H9 (cell line): ENCODE measurements around the gene BCL11B. TPM values are rescaled to one million over a fixed set of nuclear protein-coding genes. Genes with fewer than 3 reads are reported as not detected.
"Not testable (repeated sequence)": the region's sequence is repeated elsewhere in the genome, so short reads cannot be mapped to it uniquely, and the experiment has no call there.

Experiments
- DNase-seq: peaks from one replicate; pipeline ENCODE4 v3.0.0-alpha.2; 2017
- H2AFZ ChIP-seq: one replicate; pipeline ENCODE4 v1.6.1; 2013; ENCODE audit warnings: mild to moderate bottlenecking, low read length, control low read depth, moderate library complexity
- H2AK5ac ChIP-seq: 2 replicates; pipeline ENCODE4 v1.6.1; 2013; ENCODE audit warnings: low read length, control low read depth, mixed read lengths; ENCODE audit not compliant: insufficient read length
- H2BK120ac ChIP-seq: one replicate; pipeline ENCODE4 v1.6.1; 2013; ENCODE audit warnings: low read depth, mild to moderate bottlenecking, low read length, control low read depth, inconsistent platforms; ENCODE audit not compliant: poor library complexity, severe bottlenecking
- H2BK12ac ChIP-seq: 2 replicates; pipeline ENCODE4 v1.6.1; 2013; ENCODE audit warnings: low read length, control low read depth, mixed read lengths, low read depth; ENCODE audit not compliant: insufficient read length
- H2BK15ac ChIP-seq: 2 replicates; pipeline ENCODE4 v1.6.1; 2013; ENCODE audit warnings: low read depth, low read length, control low read depth
- H2BK20ac ChIP-seq: one replicate; pipeline ENCODE4 v1.6.1; 2013; ENCODE audit warnings: low read depth, mild to moderate bottlenecking, low read length, control low read depth, inconsistent platforms; ENCODE audit not compliant: poor library complexity, severe bottlenecking
- H2BK5ac ChIP-seq: 2 replicates; pipeline ENCODE4 v1.6.1; 2013; ENCODE audit warnings: low read length, control low read depth, mixed read lengths; ENCODE audit not compliant: insufficient read length
- H3K14ac ChIP-seq: 2 replicates; pipeline ENCODE4 v1.6.1; 2013; ENCODE audit warnings: low read length, control low read depth; ENCODE audit not compliant: insufficient read depth
- H3K18ac ChIP-seq: 2 replicates; pipeline ENCODE4 v1.6.1; 2013; ENCODE audit warnings: low read depth, mild to moderate bottlenecking, mixed read lengths, low read length, control low read depth; ENCODE audit not compliant: insufficient read length
- H3K23ac ChIP-seq: 2 replicates; pipeline ENCODE4 v1.6.1; 2013; ENCODE audit warnings: low read length, control low read depth, mixed read lengths, low read depth; ENCODE audit not compliant: insufficient read length
- H3K23me2 ChIP-seq: 2 replicates; pipeline ENCODE4 v1.6.1; 2013; ENCODE audit warnings: low read depth, mild to moderate bottlenecking, mixed read lengths, low read length, control low read depth; ENCODE audit not compliant: insufficient read length, poor library complexity, severe bottlenecking
- H3K27ac ChIP-seq: 2 replicates; pipeline ENCODE4 v1.5.1; 2013; ENCODE audit warnings: low read length, control low read depth, mixed read lengths, low read depth; ENCODE audit not compliant: insufficient read length
- H3K27me3 ChIP-seq: 2 replicates; pipeline ENCODE4 v1.6.1; 2013; ENCODE audit warnings: low read length, control low read depth, inconsistent platforms; ENCODE audit not compliant: insufficient read depth
- H3K4ac ChIP-seq: 2 replicates; pipeline ENCODE4 v1.6.1; 2013; ENCODE audit warnings: low read depth, mild to moderate bottlenecking, control low read depth, inconsistent platforms, low read length, moderate library complexity
- H3K4me1 ChIP-seq: 2 replicates; pipeline ENCODE4 v1.6.1; 2013; ENCODE audit warnings: low read length, control low read depth, inconsistent platforms; ENCODE audit not compliant: insufficient read depth
- H3K4me2 ChIP-seq: 2 replicates; pipeline ENCODE4 v1.6.1; 2013; ENCODE audit warnings: low read length, control low read depth, mixed read lengths; ENCODE audit not compliant: insufficient read length, insufficient read depth
- H3K56ac ChIP-seq: 2 replicates; pipeline ENCODE4 v1.6.1; 2013; ENCODE audit warnings: low read depth, mild to moderate bottlenecking, mixed read lengths, low read length, control low read depth; ENCODE audit not compliant: insufficient read length
- H3K79me1 ChIP-seq: 2 replicates; pipeline ENCODE4 v1.6.1; 2013; ENCODE audit warnings: low read depth, mild to moderate bottlenecking, moderate library complexity, low read length, control low read depth, inconsistent platforms; ENCODE audit not compliant: insufficient read depth, poor library complexity, severe bottlenecking
- H3K79me2 ChIP-seq: 2 replicates; pipeline ENCODE4 v1.6.1; 2013; ENCODE audit warnings: low read length, control low read depth, inconsistent platforms; ENCODE audit not compliant: insufficient read depth
- H3K9ac ChIP-seq: 2 replicates; pipeline ENCODE4 v1.6.1; 2013; ENCODE audit warnings: low read length, control low read depth, mixed read lengths; ENCODE audit not compliant: insufficient read length; ENCODE audit errors: extremely low read depth
- H3K9me3 ChIP-seq: one replicate; pipeline ENCODE4 v1.6.1; 2013; ENCODE audit warnings: low read depth, low read length, inconsistent platforms; ENCODE audit not compliant: control insufficient read depth
- H3T11ph ChIP-seq: one replicate; pipeline ENCODE4 v1.6.1; 2013; ENCODE audit warnings: mild to moderate bottlenecking, low read length, control low read depth, inconsistent platforms
- H4K20me1 ChIP-seq: one replicate; pipeline ENCODE4 v1.6.1; 2013; ENCODE audit not compliant: control insufficient read depth, insufficient read length, insufficient read depth
- H4K5ac ChIP-seq: 2 replicates; pipeline ENCODE4 v1.6.1; 2013; ENCODE audit warnings: low read depth, mild to moderate bottlenecking, mixed read lengths, low read length, control low read depth; ENCODE audit not compliant: insufficient read length
- H4K8ac ChIP-seq: replicated peaks from 2 replicates; pipeline ENCODE4 v1.6.1; 2013; ENCODE audit warnings: low read length, control low read depth, mixed read lengths, low read depth; ENCODE audit not compliant: insufficient read length
- H4K91ac ChIP-seq: 2 replicates; pipeline ENCODE4 v1.6.1; 2013; ENCODE audit warnings: low read depth, mild to moderate bottlenecking, moderate library complexity, mixed read lengths, low read length, control low read depth; ENCODE audit not compliant: insufficient read length
- H3K27ac Mint-ChIP-seq, 3 experiments: 2 replicates in 2 of 3; 3 replicates in 1 of 3; pipeline ENCODE4 v1.8.0; 2020 to 2021; ENCODE audit warnings: mixed read lengths in 3 of 3, mild to moderate bottlenecking in 1 of 3, moderate library complexity in 1 of 3
- H3K27me3 Mint-ChIP-seq: 2 replicates; pipeline ENCODE4 v1.8.0; 2021; ENCODE audit warnings: low read depth, mild to moderate bottlenecking, moderate library complexity, mixed read lengths
- H3K36me3 Mint-ChIP-seq, 3 experiments: 2 replicates in 2 of 3; 3 replicates in 1 of 3; pipeline ENCODE4 v1.8.0; 2020 to 2021; ENCODE audit warnings: low read depth in 3 of 3, mixed read lengths in 3 of 3; ENCODE audit not compliant: insufficient read depth in 1 of 3
- H3K4me1 Mint-ChIP-seq, 2 experiments: 2 replicates each; pipeline ENCODE4 v1.8.0; 2020; ENCODE audit warnings: mixed read lengths in 2 of 2
- H3K4me3 Mint-ChIP-seq, 2 experiments: 2 replicates in 1 of 2; 3 replicates in 1 of 2; pipeline ENCODE4 v1.8.0; 2020 to 2021; ENCODE audit warnings: mild to moderate bottlenecking in 2 of 2, mixed read lengths in 2 of 2, moderate library complexity in 1 of 2
- H3K9me3 Mint-ChIP-seq, 2 experiments: 2 replicates in 1 of 2; 3 replicates in 1 of 2; pipeline ENCODE4 v1.8.0; 2020; ENCODE audit warnings: mild to moderate bottlenecking in 2 of 2, mixed read lengths in 2 of 2, moderate library complexity in 1 of 2
- WGBS: extraction: QIAGEN DNeasy Blood & Tissue Kit; methylation state at CpG from one replicate; pipeline ENCODE4 v1.1.7; 2013; ENCODE audit warnings: missing lambda C conversion rate, low lambda C conversion rate, mixed read lengths; ENCODE audit not compliant: insufficient read length; ENCODE audit errors: extremely low coverage; 5-methylcytosine and 5-hydroxymethylcytosine counted together
- total RNA-seq: library from RNA; stranded (reverse); gene quantifications from 2 replicates; pipeline ENCODE4 v1.2.1, GENCODE V29; 2021
- TF ChIP-seq, protein P1 (sequence below): fragments of 200-600 bp; sonication (generic); conservative IDR thresholded peaks from 3 replicates; pipeline ENCODE4 v1.8.0; 2021; ENCODE audit warnings: antibody characterized with exemption, mild to moderate bottlenecking

BCL11B gene
- total RNA-seq, 1 experiment from 2014 or later, result 4.9 TPM

- TF ChIP-seq, protein P1, sequence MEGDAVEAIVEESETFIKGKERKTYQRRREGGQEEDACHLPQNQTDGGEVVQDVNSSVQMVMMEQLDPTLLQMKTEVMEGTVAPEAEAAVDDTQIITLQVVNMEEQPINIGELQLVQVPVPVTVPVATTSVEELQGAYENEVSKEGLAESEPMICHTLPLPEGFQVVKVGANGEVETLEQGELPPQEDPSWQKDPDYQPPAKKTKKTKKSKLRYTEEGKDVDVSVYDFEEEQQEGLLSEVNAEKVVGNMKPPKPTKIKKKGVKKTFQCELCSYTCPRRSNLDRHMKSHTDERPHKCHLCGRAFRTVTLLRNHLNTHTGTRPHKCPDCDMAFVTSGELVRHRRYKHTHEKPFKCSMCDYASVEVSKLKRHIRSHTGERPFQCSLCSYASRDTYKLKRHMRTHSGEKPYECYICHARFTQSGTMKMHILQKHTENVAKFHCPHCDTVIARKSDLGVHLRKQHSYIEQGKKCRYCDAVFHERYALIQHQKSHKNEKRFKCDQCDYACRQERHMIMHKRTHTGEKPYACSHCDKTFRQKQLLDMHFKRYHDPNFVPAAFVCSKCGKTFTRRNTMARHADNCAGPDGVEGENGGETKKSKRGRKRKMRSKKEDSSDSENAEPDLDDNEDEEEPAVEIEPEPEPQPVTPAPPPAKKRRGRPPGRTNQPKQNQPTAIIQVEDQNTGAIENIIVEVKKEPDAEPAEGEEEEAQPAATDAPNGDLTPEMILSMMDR, result no peak
- Histone ChIP-seq H4K8ac (no peak overlapping the region), H3K4ac (no peak overlapping the region), H3K4me1 (peaks cover 3% of the 10 kb centered on the region; the same call in 1 of the 2 replicates), H3K9ac (no peak overlapping the region), H3K79me1 (no peaks in the 10 kb centered on the region), H2BK12ac (no peak overlapping the region), H3K56ac (no peak overlapping the region), H3K9me3 (no peaks in the 10 kb centered on the region), H3K14ac (no peak overlapping the region), H3K23me2 (peaks cover 3% of the 10 kb centered on the region), H3K27me3 (no peaks in the 10 kb centered on the region), H2BK120ac (no peak overlapping the region), H2BK15ac (no peak overlapping the region), H3K23ac (no peak overlapping the region), H3K79me2 (no peaks in the 10 kb centered on the region; the same call in 1 of the 2 replicates), H4K5ac (no peak overlapping the region), H2BK5ac (no peak overlapping the region), H3K27ac (no peak overlapping the region), H3T11ph (no peak overlapping the region), H4K91ac (no peak overlapping the region), H2AK5ac (no peak overlapping the region), H3K18ac (no peak overlapping the region), H3K4me2 (no peak overlapping the region), H4K20me1 (no peaks in the 10 kb centered on the region), H2AFZ (no peak overlapping the region), H2BK20ac (no peak overlapping the region)
- no peak for DNase-seq
- Mint-ChIP-seq H3K27me3 (no peaks in the 10 kb centered on the region), H3K4me3 (peak overlapping the region in 1 of 2 experiments; percentile 29; a peak in 1 of 5 replicates), H3K9me3 (no peaks in the 10 kb centered on the region), H3K27ac (peak overlapping the region in 2 of 3 experiments; percentile 76 to 92; a peak in 2 of 7 replicates), H3K4me1 (peaks cover 27 to 37% of the 10 kb centered on the region in 2 experiments), H3K36me3 (peaks cover 4 to 5% (median 5%) of the 10 kb centered on the region in 3 experiments; a peak in 5 of 7 replicates)
- no CpG with 5 or more reads among the region's 10 CpGs for WGBS
Measured at GRCh38 chr14:99229654-99230207, 42.3 kb downstream of the BCL11B start.

GRCh38 chr14:99228760-99229159 is 43.2 kb downstream of the BCL11B start:
- not testable (repeated sequence) for H3K79me1 ChIP-seq, H3K27me3 Mint-ChIP-seq, H3K18ac ChIP-seq, H2BK5ac ChIP-seq, H2BK120ac ChIP-seq, H3K9me3 ChIP-seq, H2BK12ac ChIP-seq, H4K20me1 ChIP-seq, H2AFZ ChIP-seq, H4K8ac ChIP-seq, H3K27ac ChIP-seq, H3K23ac ChIP-seq, H3K4me2 ChIP-seq, H4K91ac ChIP-seq, H2BK20ac ChIP-seq, H3K14ac ChIP-seq, H3K56ac ChIP-seq, H2BK15ac ChIP-seq, H4K5ac ChIP-seq, H3K4me3 Mint-ChIP-seq, DNase-seq, H3K9me3 Mint-ChIP-seq, H3K27me3 ChIP-seq, H3K4me1 ChIP-seq, H3K9ac ChIP-seq, H3K23me2 ChIP-seq, H3K79me2 ChIP-seq, H3K36me3 Mint-ChIP-seq, H3T11ph ChIP-seq, H3K4ac ChIP-seq, H2AK5ac ChIP-seq
- no CpG with 5 or more reads among the region's 4 CpGs for WGBS
- Mint-ChIP-seq H3K4me1 (peaks cover 26 to 34% of the 10 kb centered on the region in 2 experiments), H3K27ac (peak overlapping the region in 1 of 3 experiments; percentile 62; a peak in 1 of 7 replicates)
